HCT116 (cell line): ENCODE data around the gene SPACA9. TPM values are rescaled to one million over a fixed set of nuclear protein-coding genes. Genes with fewer than 3 reads are reported as not detected.

Experiments
- ATAC-seq: fragments of 200-7000 bp; cut with Tn5 transposase; 2 replicates; pipeline ENCODE4 v1.9.1; 2020; ENCODE audit warnings: mild to moderate bottlenecking, moderate library complexity
- BruUV-seq: library from RNA; stranded (reverse); fragments of 400-500 nt; replicated peaks from 2 replicates; lab custom pipeline; 2021; lab: Mats Ljungman, UMichigan
- CTCF ChIA-PET: fragments of 300-600 bp; sonication (Branson Sonifier 250); formaldehyde crosslinking; loops from one replicate; lab custom pipeline; 2021; ENCODE audit warnings: antibody characterized with exemption; lab: Charles Lee
- POLR2A ChIA-PET: fragments of 300-600, 350-600 bp; sonication (Branson Sonifier 250); formaldehyde crosslinking; loops from one replicate; lab custom pipeline; 2021; ENCODE audit warnings: antibody characterized with exemption; lab: Charles Lee
- RAD21 ChIA-PET, 2 experiments: fragments of 300-600 bp; sonication (Branson Sonifier 250); formaldehyde crosslinking; loops; one replicate each; lab custom pipeline; 2023; ENCODE audit warnings: low total read pairs in 2 of 2; ENCODE audit not compliant: uncharacterized antibody in 2 of 2, unreplicated experiment in 2 of 2, low non-redundant PET in 1 of 2; lab: Charles Lee
- DNase-seq: peaks from one replicate; pipeline ENCODE4 v3.0.0-alpha.2; 2010; ENCODE audit warnings: low read depth, low spot score
- H2AFZ ChIP-seq: fragments of 200-600 bp; shearing (Covaris generic), sonication (generic); 2 replicates; pipeline ENCODE4 v1.6.1; 2017; ENCODE audit warnings: low read depth, mixed run types, mixed read lengths, antibody characterized with exemption, low read length; ENCODE audit not compliant: poor library complexity, severe bottlenecking
- H3K27ac ChIP-seq: 2 replicates; pipeline ENCODE4 v1.5.1; 2012; ENCODE audit warnings: low read depth, low read length
- H3K27me3 ChIP-seq: fragments of 200-600 bp; sonication (generic); 2 replicates; pipeline ENCODE4 v1.6.1; 2016; ENCODE audit warnings: mixed run types, low read length, mixed read lengths; ENCODE audit not compliant: insufficient read depth
- H3K36me3 ChIP-seq, 2 experiments: fragments of 200-500 bp in 1 of 2; fragments of 200-600 bp in 1 of 2; sonication (Bioruptor generic) in 1 of 2; sonication (generic) in 1 of 2; 2 replicates each; pipeline versions ENCODE4 v1.5.1 to v1.6.1; 2014 to 2016; ENCODE audit warnings: low read length in 2 of 2, inconsistent platforms in 1 of 2, mixed read lengths in 1 of 2, mixed run types in 1 of 2; ENCODE audit not compliant: insufficient read depth in 2 of 2, control insufficient read depth in 1 of 2
- H3K4me1 ChIP-seq, 2 experiments: fragments of 200-600 bp in 1 of 2; sonication (generic) in 1 of 2; 2 replicates each; pipeline versions ENCODE4 v1.5.1 to v1.6.1; 2012 to 2017; ENCODE audit warnings: low read length in 2 of 2, inconsistent platforms in 1 of 2, mild to moderate bottlenecking in 1 of 2, mixed read lengths in 1 of 2, mixed run types in 1 of 2, moderate library complexity in 1 of 2; ENCODE audit not compliant: insufficient read depth in 2 of 2, control insufficient read depth in 1 of 2
- H3K4me2 ChIP-seq: fragments of 200-600 bp; sonication (generic); 2 replicates; pipeline ENCODE4 v1.6.1; 2017; ENCODE audit warnings: mixed run types, low read length, mixed read lengths
- H3K4me3 ChIP-seq, 2 experiments: fragments of 200-600 bp in 1 of 2; sonication (generic) in 1 of 2; replicated peaks in 1 of 2; 2 replicates each; pipeline ENCODE4 v1.5.1; 2011 to 2016; ENCODE audit warnings: low read length in 2 of 2, control low read depth in 1 of 2, low read depth in 1 of 2, mild to moderate bottlenecking in 1 of 2, mixed read lengths in 1 of 2, mixed run types in 1 of 2
- H3K79me2 ChIP-seq: fragments of 200-600 bp; sonication (generic); 2 replicates; pipeline ENCODE4 v1.6.1; 2017; ENCODE audit warnings: mild to moderate bottlenecking, mixed run types, low read length, moderate library complexity, mixed read lengths; ENCODE audit not compliant: insufficient read depth
- H3K9ac ChIP-seq: fragments of 200-600 bp; sonication (generic); 2 replicates; pipeline ENCODE4 v1.6.1; 2016; ENCODE audit warnings: low read length, mixed read lengths
- H3K9me2 ChIP-seq: fragments of 200-600 bp; sonication (generic), shearing (Covaris generic); 2 replicates; pipeline ENCODE4 v1.6.1; 2017; ENCODE audit warnings: mixed run types, mild to moderate bottlenecking, moderate library complexity; ENCODE audit not compliant: insufficient read depth
- H3K9me3 ChIP-seq, 2 experiments: fragments of 200-500 bp in 1 of 2; fragments of 200-600 bp in 1 of 2; sonication (Bioruptor generic) in 1 of 2; sonication (generic) in 1 of 2; 2 replicates each; pipeline ENCODE4 v1.6.1; 2014 to 2017; ENCODE audit warnings: low read length in 2 of 2, mixed read lengths in 2 of 2, inconsistent platforms in 1 of 2, low read depth in 1 of 2, mild to moderate bottlenecking in 1 of 2, mixed run types in 1 of 2, moderate library complexity in 1 of 2; ENCODE audit not compliant: control insufficient read depth in 1 of 2, insufficient read depth in 1 of 2
- H4K20me1 ChIP-seq: fragments of 200-600 bp; sonication (generic), shearing (Covaris generic); 2 replicates; pipeline ENCODE4 v1.6.1; 2017; ENCODE audit warnings: mixed run types, mild to moderate bottlenecking, moderate library complexity; ENCODE audit not compliant: insufficient read depth
- ATF3 ChIP-seq: IDR thresholded peaks from 2 replicates; pipeline ENCODE4 v1.6.1; 2012
- CEBPB ChIP-seq: IDR thresholded peaks from 2 replicates; pipeline ENCODE4 v1.6.1; 2012; ENCODE audit warnings: low read depth
- CTCF ChIP-seq, 3 experiments: fragments of 200-600 bp in 1 of 3; sonication (generic) in 1 of 3; IDR thresholded peaks in 2 of 3; conservative IDR thresholded peaks in 1 of 3; 2 replicates each; pipeline ENCODE4 v1.5.1; 2012 to 2017; ENCODE audit warnings: low read depth in 2 of 3, low read length in 2 of 3, antibody characterized with exemption in 1 of 3, borderline replicate concordance in 1 of 3, control low read depth in 1 of 3, mild to moderate bottlenecking in 1 of 3, mixed read lengths in 1 of 3, mixed run types in 1 of 3, moderate library complexity in 1 of 3; ENCODE audit not compliant: insufficient read depth in 1 of 3
- EGR1 ChIP-seq: IDR thresholded peaks from 2 replicates; pipeline ENCODE4 v1.6.1; 2012; ENCODE audit warnings: low read depth
- EZH2 ChIP-seq: fragments of 200-600 bp; sonication (generic); IDR thresholded peaks from 2 replicates; pipeline ENCODE4 v1.6.1; 2017; ENCODE audit warnings: antibody characterized with exemption, mixed run types
- FOSL1 ChIP-seq: IDR thresholded peaks from 2 replicates; pipeline ENCODE4 v1.6.1; 2012; ENCODE audit warnings: low read depth
- POLR2A ChIP-seq: IDR thresholded peaks from 2 replicates; pipeline ENCODE4 v1.7.0; 2011; ENCODE audit warnings: borderline replicate concordance; ENCODE audit not compliant: insufficient read depth, insufficient read length; ENCODE audit errors: extremely low read depth
- POLR2AphosphoS5 ChIP-seq: IDR thresholded peaks from 2 replicates; pipeline ENCODE4 v1.6.1; 2011; ENCODE audit warnings: mild to moderate bottlenecking, low read depth, low read length, moderate library complexity
- RAD21 ChIP-seq: IDR thresholded peaks from 2 replicates; pipeline ENCODE4 v1.6.1; 2012; ENCODE audit warnings: low read depth, mild to moderate bottlenecking
- REST ChIP-seq: IDR thresholded peaks from 2 replicates; pipeline ENCODE4 v1.6.1; 2012; ENCODE audit warnings: low read depth
- SIN3A ChIP-seq: IDR thresholded peaks from 2 replicates; pipeline ENCODE4 v1.6.1; 2012; ENCODE audit warnings: low read depth
- SP1 ChIP-seq: IDR thresholded peaks from 2 replicates; pipeline ENCODE4 v1.6.1; 2012; ENCODE audit warnings: low read depth
- SRF ChIP-seq: IDR thresholded peaks from 2 replicates; pipeline ENCODE4 v1.6.1; 2012; ENCODE audit warnings: low read depth
- TCF7L2 ChIP-seq: IDR thresholded peaks from 2 replicates; pipeline ENCODE4 v1.7.0; 2011; ENCODE audit warnings: borderline replicate concordance, inconsistent platforms; ENCODE audit not compliant: insufficient read depth, insufficient read length; ENCODE audit errors: extremely low read depth
- YY1 ChIP-seq: IDR thresholded peaks from 2 replicates; pipeline ENCODE4 v1.6.1; 2011; ENCODE audit warnings: low read length, low read depth, moderate library complexity, mild to moderate bottlenecking; ENCODE audit not compliant: insufficient replicate concordance; ENCODE audit errors: extremely low read depth
- intact Hi-C: fragments of 100-400 bp; cut with micrococcal nuclease; formaldehyde crosslinking; loops from 2 replicates; pipeline ENCODE4 v1.10.0; 2022
- total RNA-seq: library from RNA; stranded (reverse); gene quantifications from one replicate; pipeline ENCODE4 v1.2.1, GENCODE V29; 2021; ENCODE audit not compliant: unreplicated experiment

The SPACA9 gene
- total RNA-seq, 1 experiment from 2014 or later = 8.0 TPM

GRCh38 chr9:132883349-132884294 lies 4.9 kb downstream of the SPACA9 start:
- Histone ChIP-seq H2AFZ (no peak overlapping the region), H4K20me1 (no peaks in the 10 kb centered on the region), H3K4me2 (no peak overlapping the region), H3K4me1 (peaks cover 0 to 17% of the 10 kb centered on the region in 2 experiments; a peak in 1 of 4 replicates), H3K27me3 (no peaks in the 10 kb centered on the region), H3K79me2 (no peaks in the 10 kb centered on the region), H3K9me2 (no peaks in the 10 kb centered on the region), H3K27ac (no peak overlapping the region), H3K9ac (no peak overlapping the region), H3K4me3 (no peak overlapping the region), H3K36me3 (no peaks in the 10 kb centered on the region), H3K9me3 (no peaks in the 10 kb centered on the region)
- intact Hi-C loops = no loop called here
- BruUV-seq = no TSS peak
- ChIA-PET RAD21 (no interaction called here), POLR2A (no interaction called here), CTCF (no interaction called here)
- no peak for DNase-seq
- TF ChIP-seq REST (no peak), POLR2AphosphoS5 (no peak), EZH2 (no peak), EGR1 (no peak), FOSL1 (no peak), ATF3 (no peak), SIN3A (no peak), SRF (no peak), CEBPB (no peak), TCF7L2 (no peak), RAD21 (no peak), YY1 (no peak), SP1 (no peak), CTCF (IDR thresholded peaks at IDR 0.05 in 2 of 3, conservative IDR thresholded peaks at IDR 0.05 in 1 of 3; ENCODE audit: borderline replicate concordance in 1 of 3, insufficient read depth in 1 of 3, low read depth in 2 of 3, low read length in 2 of 3) (no peak), POLR2A (no peak)
- ATAC-seq = no peak
